Head of caudate nucleus (tissue), 42 donors: ENCODE measurements around the gene APBA1.
A peak's percentile ranks its signal among the peaks of the same experiment; 100 is the strongest.

Experiments used
- DNase-seq, 42 donors: peaks; one replicate each; pipeline versions ENCODE4 v3.0.0 to v3.0.0-alpha.2; 2020 to 2021; ENCODE audit warnings: mixed read lengths in 7 of 42
- intact Hi-C: fragments of 100-400 bp; cut with DNase I; formaldehyde crosslinking; loops from one replicate; pipeline ENCODE4 v1.15.0; 2022

Gene APBA1

GRCh38 chr9:69502671-69503301 is 169.4 kb downstream of the APBA1 start:
- DNase-seq: peak in 8 of 42 donors; percentile 5 to 60 (median 24)
- intact Hi-C loops: no loop called here

GRCh38 chr9:69500896-69501295 is 171.3 kb downstream of the APBA1 start:
- intact Hi-C loops: no loop called here
- DNase-seq: no peak

- DNase-seq: no peak
- intact Hi-C loops: no loop called here
Measured at GRCh38 chr9:69499959-69500358, 172.2 kb downstream of the APBA1 start.

- intact Hi-C loops: no loop called here
- no peak for DNase-seq
Measured at GRCh38 chr9:69499407-69499806, 172.8 kb downstream of the APBA1 start.

- no peak for DNase-seq
- intact Hi-C loops: no loop called here
Measured at GRCh38 chr9:69498470-69498869, 173.7 kb downstream of the APBA1 start.

- DNase-seq: no peak
- intact Hi-C loops: no loop called here
Measured at GRCh38 chr9:69497816-69498215, 174.4 kb downstream of the APBA1 start.

- intact Hi-C loops: no loop called here
Measured at GRCh38 chr9:69496846-69497450, 175.2 kb downstream of the APBA1 start.

GRCh38 chr9:69495296-69495695 is 176.9 kb downstream of the APBA1 start:
- intact Hi-C loops: no loop called here
- no peak for DNase-seq

More at GRCh38 chr9:69496846-69497450, 175.2 kb downstream of the APBA1 start:
- DNase-seq: peak in 37 of 42 donors; percentile 13 to 86 (median 48)

- intact Hi-C loops: no loop called here
- DNase-seq: no peak
Measured at GRCh38 chr9:69494763-69495162, 177.4 kb downstream of the APBA1 start.

- intact Hi-C loops: no loop called here
- no peak for DNase-seq
Measured at GRCh38 chr9:69494208-69494607, 178.0 kb downstream of the APBA1 start.

- no peak for DNase-seq
- intact Hi-C loops: no loop called here
Measured at GRCh38 chr9:69486498-69486897, 185.7 kb downstream of the APBA1 start.

- DNase-seq: peak in 9 of 42 donors; percentile 19 to 66 (median 47)
- intact Hi-C loops: no loop called here
Measured at GRCh38 chr9:69485466-69485865, 186.7 kb downstream of the APBA1 start.

GRCh38 chr9:69483886-69484422 is 188.2 kb downstream of the APBA1 start:
- no peak for DNase-seq
- intact Hi-C loops: no loop called here

GRCh38 chr9:69476797-69477196 is 195.4 kb downstream of the APBA1 start:
- intact Hi-C loops: no loop called here
- DNase-seq: no peak

GRCh38 chr9:69476016-69476415 is 196.2 kb downstream of the APBA1 start:
- intact Hi-C loops: no loop called here
- peak in 1 of 42 donors; percentile 41 for DNase-seq

- DNase-seq: peak in 16 of 42 donors; percentile 20 to 68 (median 32)
- intact Hi-C loops: no loop called here
Measured at GRCh38 chr9:69474821-69475220, 197.3 kb downstream of the APBA1 start.

GRCh38 chr9:69472101-69472620 is 200.0 kb downstream of the APBA1 start:
- DNase-seq: no peak
- intact Hi-C loops: no loop called here

GRCh38 chr9:69471433-69471832 is 200.7 kb downstream of the APBA1 start:
- no peak for DNase-seq
- intact Hi-C loops: no loop called here

GRCh38 chr9:69470186-69470977 is 201.8 kb downstream of the APBA1 start:
- intact Hi-C loops: no loop called here
- DNase-seq: peak in 1 of 42 donors; percentile 27

- intact Hi-C loops: no loop called here
- DNase-seq: no peak
Measured at GRCh38 chr9:69469136-69469535, 203.0 kb downstream of the APBA1 start.
